Activated T-helper 1 cell treated with anti-CD3 and anti-CD28 coated beads, Interleukin-12 subunit alpha, Interleukin-12 subunit beta, Interleukin-2, Interleukin-4 antibody, amounts not matched to agents 30 ng/mL and 10 ng/mL and 1 ng/mL, durations not matched to agents 14 hours and 24 hours and 36 hours (primary cell): Measurements from ENCODE around the gene DCN. TPM values are rescaled to one million over a fixed set of nuclear protein-coding genes. Genes with fewer than 3 reads are reported as not detected.

ENCODE experiments used
- DNase-seq: peaks from one replicate; pipeline ENCODE4 v3.0.0; 2021; ENCODE audit warnings: low spot score
- H3K27ac Mint-ChIP-seq: one replicate; pipeline ENCODE4 v1.8.0; 2021; ENCODE audit warnings: mild to moderate bottlenecking, mixed read lengths
- H3K27me3 Mint-ChIP-seq: one replicate; pipeline ENCODE4 v1.8.0; 2022; ENCODE audit warnings: mild to moderate bottlenecking, moderate library complexity, mixed read lengths; ENCODE audit not compliant: insufficient read depth
- H3K36me3 Mint-ChIP-seq: one replicate; pipeline ENCODE4 v1.8.0; 2021; ENCODE audit warnings: low read depth, mixed read lengths
- H3K4me1 Mint-ChIP-seq: one replicate; pipeline ENCODE4 v1.8.0; 2021; ENCODE audit warnings: low read depth, mixed read lengths
- H3K4me3 Mint-ChIP-seq: one replicate; pipeline ENCODE4 v1.8.0; 2021; ENCODE audit warnings: mild to moderate bottlenecking, moderate library complexity, mixed read lengths
- H3K9me3 Mint-ChIP-seq: one replicate; pipeline ENCODE4 v1.8.0; 2021; ENCODE audit warnings: mixed read lengths
- intact Hi-C: fragments of 100-400 bp; cut with micrococcal nuclease; formaldehyde crosslinking; loops from one replicate; pipeline ENCODE4 v1.15.1; 2024
- total RNA-seq: library from RNA; stranded (reverse); gene quantifications from 2 replicates; pipeline ENCODE4 v1.2.3, GENCODE V29; 2022

Gene DCN
- total RNA-seq, 1 donor from 2014 or later, result not detected

GRCh38 chr12:91144053-91144452, 38.6 kb downstream of the DCN start:
- H3K27me3 Mint-ChIP-seq, result peaks cover 1% of the 10 kb centered on the region
- intact Hi-C loops, result no loop called here
- no peaks in the 10 kb centered on the region for H3K36me3 Mint-ChIP-seq
- H3K27ac Mint-ChIP-seq, result no peak overlapping the region
- no peaks in the 10 kb centered on the region for H3K9me3 Mint-ChIP-seq
- DNase-seq, result no peak
- H3K4me1 Mint-ChIP-seq, result no peaks in the 10 kb centered on the region
- H3K4me3 Mint-ChIP-seq, result no peak overlapping the region

- Mint-ChIP-seq H3K27me3 (peaks cover 1% of the 10 kb centered on the region), H3K4me3 (no peak overlapping the region), H3K27ac (no peak overlapping the region), H3K4me1 (no peaks in the 10 kb centered on the region), H3K9me3 (no peaks in the 10 kb centered on the region), H3K36me3 (no peaks in the 10 kb centered on the region)
- intact Hi-C loops, result no loop called here
- no peak for DNase-seq
Observed at GRCh38 chr12:91143206-91143605, 39.4 kb downstream of the DCN start.

- Mint-ChIP-seq H3K4me3 (no peak overlapping the region), H3K9me3 (no peaks in the 10 kb centered on the region), H3K4me1 (no peaks in the 10 kb centered on the region), H3K36me3 (no peaks in the 10 kb centered on the region), H3K27ac (no peak overlapping the region), H3K27me3 (peaks cover 1% of the 10 kb centered on the region)
- intact Hi-C loops, result no loop called here
- DNase-seq, result no peak
Observed at GRCh38 chr12:91142221-91142631, 40.4 kb downstream of the DCN start.

- H3K4me3 Mint-ChIP-seq, result no peak overlapping the region
- H3K4me1 Mint-ChIP-seq, result no peaks in the 10 kb centered on the region
- DNase-seq, result no peak
- H3K27me3 Mint-ChIP-seq, result peaks cover 1% of the 10 kb centered on the region
- intact Hi-C loops, result no loop called here
- no peak overlapping the region for H3K27ac Mint-ChIP-seq
- no peaks in the 10 kb centered on the region for H3K9me3 Mint-ChIP-seq
- no peaks in the 10 kb centered on the region for H3K36me3 Mint-ChIP-seq
Observed at GRCh38 chr12:91140026-91140931, 42.3 kb downstream of the DCN start.

GRCh38 chr12:91139286-91139685, 43.3 kb downstream of the DCN start:
- H3K4me3 Mint-ChIP-seq, result no peak overlapping the region
- no peaks in the 10 kb centered on the region for H3K9me3 Mint-ChIP-seq
- no peaks in the 10 kb centered on the region for H3K36me3 Mint-ChIP-seq
- H3K27ac Mint-ChIP-seq, result no peak overlapping the region
- no peaks in the 10 kb centered on the region for H3K4me1 Mint-ChIP-seq
- peaks cover 1% of the 10 kb centered on the region for H3K27me3 Mint-ChIP-seq
- DNase-seq, result no peak
- intact Hi-C loops, result no loop called here

GRCh38 chr12:91138337-91138920, 44.2 kb downstream of the DCN start:
- no peak for DNase-seq
- H3K36me3 Mint-ChIP-seq, result no peaks in the 10 kb centered on the region
- no peaks in the 10 kb centered on the region for H3K4me1 Mint-ChIP-seq
- intact Hi-C loops, result no loop called here
- peaks cover 1% of the 10 kb centered on the region for H3K27me3 Mint-ChIP-seq
- no peak overlapping the region for H3K4me3 Mint-ChIP-seq
- H3K9me3 Mint-ChIP-seq, result no peaks in the 10 kb centered on the region
- H3K27ac Mint-ChIP-seq, result no peak overlapping the region

GRCh38 chr12:91133871-91134270, 48.7 kb downstream of the DCN start:
- no peak for DNase-seq
- Mint-ChIP-seq H3K9me3 (no peaks in the 10 kb centered on the region), H3K27ac (no peak overlapping the region), H3K4me3 (no peak overlapping the region), H3K36me3 (no peaks in the 10 kb centered on the region), H3K27me3 (peaks cover 2% of the 10 kb centered on the region), H3K4me1 (no peaks in the 10 kb centered on the region)
- intact Hi-C loops, result no loop called here

GRCh38 chr12:91129662-91130362, 52.8 kb downstream of the DCN start:
- no peaks in the 10 kb centered on the region for H3K4me1 Mint-ChIP-seq
- no peaks in the 10 kb centered on the region for H3K9me3 Mint-ChIP-seq
- H3K36me3 Mint-ChIP-seq, result no peaks in the 10 kb centered on the region
- DNase-seq, result no peak
- no peak overlapping the region for H3K27ac Mint-ChIP-seq
- H3K4me3 Mint-ChIP-seq, result no peak overlapping the region
- intact Hi-C loops, result no loop called here
- peaks cover 2% of the 10 kb centered on the region for H3K27me3 Mint-ChIP-seq

- H3K36me3 Mint-ChIP-seq, result no peaks in the 10 kb centered on the region
- H3K4me3 Mint-ChIP-seq, result no peak overlapping the region
- intact Hi-C loops, result no loop called here
- H3K27ac Mint-ChIP-seq, result no peak overlapping the region
- H3K4me1 Mint-ChIP-seq, result no peaks in the 10 kb centered on the region
- H3K9me3 Mint-ChIP-seq, result no peaks in the 10 kb centered on the region
- peaks cover 2% of the 10 kb centered on the region for H3K27me3 Mint-ChIP-seq
- no peak for DNase-seq
Observed at GRCh38 chr12:91127751-91128150, 54.9 kb downstream of the DCN start.

GRCh38 chr12:91127306-91127705, 55.3 kb downstream of the DCN start:
- no peak for DNase-seq
- no peak overlapping the region for H3K27ac Mint-ChIP-seq
- no peak overlapping the region for H3K4me3 Mint-ChIP-seq
- H3K4me1 Mint-ChIP-seq, result no peaks in the 10 kb centered on the region
- H3K9me3 Mint-ChIP-seq, result no peaks in the 10 kb centered on the region
- peaks cover 2% of the 10 kb centered on the region for H3K27me3 Mint-ChIP-seq
- intact Hi-C loops, result no loop called here
- H3K36me3 Mint-ChIP-seq, result no peaks in the 10 kb centered on the region

- Mint-ChIP-seq H3K27ac (no peak overlapping the region), H3K4me1 (no peaks in the 10 kb centered on the region), H3K9me3 (no peaks in the 10 kb centered on the region), H3K36me3 (no peaks in the 10 kb centered on the region), H3K27me3 (no peaks in the 10 kb centered on the region), H3K4me3 (no peak overlapping the region)
- intact Hi-C loops, result no loop called here
- no peak for DNase-seq
Observed at GRCh38 chr12:91126516-91126915, 56.1 kb downstream of the DCN start.

- H3K4me3 Mint-ChIP-seq, result no peak overlapping the region
- no peaks in the 10 kb centered on the region for H3K4me1 Mint-ChIP-seq
- no peaks in the 10 kb centered on the region for H3K27me3 Mint-ChIP-seq
- no peaks in the 10 kb centered on the region for H3K9me3 Mint-ChIP-seq
- no peaks in the 10 kb centered on the region for H3K36me3 Mint-ChIP-seq
- intact Hi-C loops, result no loop called here
- no peak for DNase-seq
- H3K27ac Mint-ChIP-seq, result no peak overlapping the region
Observed at GRCh38 chr12:91123236-91123916, 59.2 kb downstream of the DCN start.

GRCh38 chr12:91120781-91121180, 61.8 kb downstream of the DCN start:
- Mint-ChIP-seq H3K9me3 (no peaks in the 10 kb centered on the region), H3K4me1 (no peaks in the 10 kb centered on the region), H3K27me3 (no peaks in the 10 kb centered on the region), H3K36me3 (no peaks in the 10 kb centered on the region), H3K27ac (no peak overlapping the region), H3K4me3 (no peak overlapping the region)
- intact Hi-C loops, result no loop called here
- no peak for DNase-seq
